DMS53 treated with DMSO at 0.1 percent for 48 hours (cell line): Measurements from ENCODE around the gene SNAP47.

ENCODE experiments used
- DNase-seq: peaks from one replicate; lab custom pipeline; 2025; ENCODE audit not compliant: unreplicated experiment; lab: John Stamatoyannopoulos, UW

Gene SNAP47

DNA sequence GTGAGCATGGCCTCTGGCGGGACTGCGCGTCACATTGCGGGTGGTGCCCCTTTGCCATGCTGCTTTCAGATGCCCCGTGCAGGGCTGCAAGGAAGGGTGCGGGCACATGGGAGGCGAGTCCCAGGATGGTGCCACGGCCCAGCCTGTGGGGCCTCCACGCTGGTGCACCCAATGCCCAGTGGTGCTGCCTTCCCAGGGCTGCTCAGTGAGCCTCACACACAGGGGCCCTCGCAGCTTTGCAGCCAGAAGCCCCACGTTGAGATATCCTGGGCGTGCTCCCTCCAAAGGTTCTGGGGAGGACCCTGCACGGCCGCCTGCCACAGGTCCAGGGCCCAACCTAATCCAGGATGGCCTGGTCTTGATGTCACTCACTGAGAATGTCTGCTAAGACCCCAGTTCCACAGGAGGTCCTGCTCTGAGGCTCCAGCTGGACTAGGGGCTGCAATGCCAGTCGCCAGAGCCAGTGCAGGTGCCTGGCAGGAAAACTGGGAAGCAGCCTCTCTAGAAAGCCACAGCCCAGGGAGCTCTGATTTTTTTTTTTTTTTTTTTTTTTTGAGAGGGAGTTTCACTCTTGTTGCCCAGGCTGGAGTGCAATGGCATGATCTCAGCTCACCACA lies 46.2 kb downstream of the SNAP47 start:
- DNase-seq: no peak

DNA sequence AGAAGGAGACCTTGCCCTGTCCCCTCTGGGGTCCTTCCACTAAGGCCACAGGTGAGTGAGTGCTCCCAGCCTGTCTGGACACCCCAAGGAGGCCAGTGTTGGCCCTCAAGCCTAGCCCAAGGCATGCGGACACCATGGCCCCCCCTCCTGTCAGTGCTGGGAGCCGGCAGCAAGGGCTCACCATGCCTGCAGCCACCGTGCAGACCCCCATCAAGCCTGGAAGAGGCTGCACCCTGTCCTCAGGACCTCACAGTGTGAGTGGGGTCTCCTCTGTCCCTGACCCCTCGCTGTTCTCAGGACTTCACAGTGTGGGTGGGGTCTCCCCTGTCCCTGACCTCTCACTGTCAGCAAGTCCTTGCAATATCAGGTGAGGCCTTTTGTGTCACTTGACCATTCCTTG lies 47.0 kb downstream of the SNAP47 start:
- no peak for DNase-seq

DNA sequence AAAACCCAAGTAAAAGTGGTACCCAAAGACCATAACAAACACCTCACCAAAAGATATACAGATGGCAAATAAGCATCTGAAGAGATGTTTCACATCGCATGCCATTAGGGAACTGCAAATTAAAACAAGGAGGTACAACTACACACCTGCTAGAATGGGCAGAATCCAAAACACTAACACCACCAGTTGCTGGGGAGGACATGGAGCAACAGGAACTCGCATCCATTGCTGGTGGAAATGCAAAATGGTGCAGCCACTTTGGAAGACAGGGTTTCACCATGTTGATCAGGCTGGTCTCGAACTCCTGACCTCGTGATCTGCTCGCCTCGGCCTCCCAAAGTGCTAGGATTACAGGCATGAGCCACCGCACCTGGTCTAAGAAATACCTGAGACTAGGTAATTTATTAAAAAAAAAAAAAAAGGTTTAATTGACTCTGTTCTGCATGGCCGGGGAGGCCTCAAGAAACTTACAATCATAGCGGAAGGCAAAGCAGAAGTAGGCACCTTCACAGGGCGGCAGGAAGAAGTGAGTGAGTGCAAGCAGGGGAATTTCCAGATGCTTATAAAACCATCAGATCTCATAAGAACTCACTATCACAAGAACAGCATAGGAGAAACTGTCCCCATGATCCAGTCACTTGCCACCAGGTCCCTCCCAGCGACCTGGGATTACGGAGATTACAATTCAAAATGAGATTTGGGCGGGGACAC lies 50.0 kb downstream of the SNAP47 start:
- DNase-seq: no peak

DNA sequence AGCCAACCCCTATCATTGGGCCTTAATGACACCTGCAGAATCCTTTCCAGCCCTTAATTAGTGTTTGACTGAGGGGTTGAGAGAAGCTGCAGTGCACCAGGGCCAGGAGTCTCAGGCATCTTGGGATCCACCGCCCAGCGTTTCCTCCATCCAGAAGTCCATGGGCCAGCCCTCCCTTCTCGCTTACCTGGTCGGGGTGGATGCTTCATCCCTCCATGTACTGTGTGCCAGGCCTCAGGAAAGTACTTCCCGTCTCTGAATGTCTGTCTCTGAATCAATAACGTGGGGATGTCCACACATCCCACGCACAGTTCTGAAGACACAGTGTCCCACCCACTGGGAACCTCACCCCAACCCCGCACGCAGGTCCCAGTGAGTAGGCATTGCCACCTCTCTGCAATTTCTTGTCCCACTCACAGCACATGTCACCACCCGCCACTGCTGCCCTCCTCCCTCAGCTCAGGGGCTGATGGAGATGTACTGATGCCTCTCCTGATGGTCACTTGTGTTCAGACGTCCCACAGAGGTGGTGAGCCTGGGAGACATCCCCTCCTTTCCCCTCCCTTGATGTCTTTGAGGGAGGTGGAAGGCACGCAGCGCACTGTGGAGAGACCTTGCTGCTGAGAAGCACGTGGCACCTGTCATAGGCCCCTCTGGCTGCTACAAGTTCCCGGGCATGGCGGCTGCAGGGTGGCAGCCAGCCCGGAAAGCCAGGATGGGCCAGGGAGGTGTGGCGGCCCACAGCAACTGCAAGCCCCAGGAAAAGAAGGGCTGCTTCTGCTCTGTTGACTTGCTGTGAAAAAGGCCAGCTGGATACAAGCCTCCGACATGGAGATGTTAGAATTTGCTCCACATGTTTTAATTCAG lies 50.8 kb downstream of the SNAP47 start:
- no peak for DNase-seq

DNA sequence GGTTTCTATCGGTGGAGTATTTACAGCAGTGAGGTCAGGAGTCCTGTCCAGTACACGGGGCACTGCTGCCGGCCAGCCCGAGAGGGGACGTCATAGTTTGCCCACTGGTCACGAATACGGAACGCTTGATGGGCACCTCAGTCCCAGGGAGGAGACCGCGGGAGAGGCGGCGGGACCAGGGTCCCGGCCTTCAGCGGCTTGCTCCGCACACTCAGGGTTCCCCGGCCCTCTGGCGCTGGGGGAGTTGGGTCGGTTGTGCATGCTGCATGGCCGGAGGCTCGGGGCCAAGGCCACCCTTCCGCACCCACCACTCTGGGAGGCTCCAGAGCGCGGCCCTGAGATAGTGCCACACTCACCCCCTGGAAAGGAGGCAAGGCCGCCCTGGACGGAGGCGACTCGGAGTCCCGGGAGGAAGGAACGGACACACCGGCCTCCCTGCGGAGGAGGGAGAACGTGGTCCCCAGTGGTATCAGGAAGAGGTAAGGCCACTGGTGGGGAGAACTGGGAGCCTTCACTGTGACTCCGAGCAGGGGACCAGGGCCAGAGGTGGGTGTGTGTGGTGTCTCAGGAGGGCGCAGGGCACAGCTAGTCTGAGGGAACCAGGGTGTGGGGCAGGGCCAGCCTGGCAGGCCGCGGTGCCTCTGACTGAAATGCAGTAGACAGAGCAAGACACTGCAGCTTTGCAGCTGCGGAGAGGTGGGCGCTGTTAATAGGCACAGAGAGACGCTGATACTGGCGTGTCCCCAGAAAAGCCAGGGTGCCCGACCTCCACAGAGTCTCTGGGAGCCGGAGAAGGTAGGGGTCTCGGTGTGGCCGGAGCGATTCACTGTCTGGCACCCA lies 51.7 kb downstream of the SNAP47 start:
- DNase-seq: peak; percentile 19

DNA sequence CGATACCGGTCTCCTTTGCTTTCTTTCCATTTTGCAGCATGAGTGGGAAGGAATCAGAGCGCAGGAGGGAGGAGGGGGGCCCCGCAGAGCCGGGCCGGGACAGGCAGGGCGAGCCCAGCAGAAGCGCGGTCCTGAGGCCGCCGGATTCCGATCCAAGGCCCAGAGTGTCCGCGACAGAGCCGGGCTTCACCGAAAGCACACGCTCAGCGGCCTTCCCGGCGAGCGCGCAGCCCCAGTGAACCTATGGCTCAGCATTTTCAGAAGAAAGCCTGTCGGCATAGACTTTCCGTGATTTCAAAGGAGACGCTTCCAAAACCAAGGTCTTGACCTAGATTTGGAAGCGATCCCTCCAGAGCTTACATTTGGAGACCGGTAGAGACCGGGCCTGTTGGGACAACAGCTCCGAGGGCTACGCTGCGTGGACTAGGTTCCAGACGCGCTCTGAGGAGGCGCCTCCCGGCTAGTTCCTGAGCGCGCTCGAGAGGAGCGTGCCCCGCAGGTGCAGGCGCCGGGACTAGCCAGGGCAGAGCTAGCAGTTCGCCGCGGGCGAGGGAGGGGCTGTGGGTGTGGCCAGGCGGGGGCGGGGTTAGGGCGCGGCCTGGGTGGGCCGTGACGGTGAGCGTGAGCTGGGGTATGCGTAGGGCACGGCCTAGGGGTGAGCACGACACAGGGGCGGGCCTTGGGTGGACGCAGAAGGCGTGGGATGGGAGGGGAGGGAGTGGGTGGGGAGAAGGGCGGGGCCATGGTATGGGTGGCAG lies 52.5 kb downstream of the SNAP47 start:
- peak; percentile 92 for DNase-seq

DNA sequence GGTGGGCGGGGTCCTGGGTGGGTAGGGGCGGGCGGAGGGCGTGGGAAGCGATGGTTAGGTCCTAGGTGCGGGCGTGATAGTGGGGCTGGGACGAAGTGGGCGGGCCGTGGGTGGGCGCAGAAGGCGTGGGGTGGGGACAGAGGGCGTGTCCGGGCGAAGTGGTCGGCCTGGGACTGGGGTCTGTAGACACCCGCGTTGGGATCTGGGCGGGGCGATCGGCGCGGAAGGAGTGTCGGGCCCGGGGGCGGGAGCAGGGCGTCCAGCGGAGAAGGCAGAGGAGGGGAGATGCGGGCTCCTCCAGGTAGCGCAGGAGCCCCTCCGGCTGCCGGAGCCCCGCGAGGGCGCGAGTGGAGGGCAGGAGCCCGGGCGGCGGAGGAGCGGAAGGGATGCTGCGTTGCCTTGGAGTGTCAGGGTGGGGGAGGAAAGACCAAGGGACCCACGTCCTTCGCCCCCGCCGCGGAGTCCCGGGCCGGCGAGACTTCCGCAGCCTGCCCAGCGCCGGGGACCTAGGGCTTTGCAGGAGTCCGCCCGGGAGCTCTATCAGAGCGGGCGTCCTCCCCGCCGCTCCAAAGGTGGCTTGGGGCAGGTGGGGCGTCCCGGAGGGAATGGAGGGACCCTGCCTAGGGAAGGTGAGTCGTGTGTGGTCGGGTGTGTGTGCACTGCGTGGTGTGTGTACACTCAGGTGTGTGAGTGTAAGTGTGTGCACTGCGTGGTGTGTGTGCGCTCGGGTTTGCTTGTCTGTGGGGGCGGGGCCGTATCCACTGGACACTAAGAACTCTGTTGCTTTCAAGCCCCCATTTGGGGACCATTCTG lies 53.2 kb downstream of the SNAP47 start:
- DNase-seq: peak; percentile 86

DNA sequence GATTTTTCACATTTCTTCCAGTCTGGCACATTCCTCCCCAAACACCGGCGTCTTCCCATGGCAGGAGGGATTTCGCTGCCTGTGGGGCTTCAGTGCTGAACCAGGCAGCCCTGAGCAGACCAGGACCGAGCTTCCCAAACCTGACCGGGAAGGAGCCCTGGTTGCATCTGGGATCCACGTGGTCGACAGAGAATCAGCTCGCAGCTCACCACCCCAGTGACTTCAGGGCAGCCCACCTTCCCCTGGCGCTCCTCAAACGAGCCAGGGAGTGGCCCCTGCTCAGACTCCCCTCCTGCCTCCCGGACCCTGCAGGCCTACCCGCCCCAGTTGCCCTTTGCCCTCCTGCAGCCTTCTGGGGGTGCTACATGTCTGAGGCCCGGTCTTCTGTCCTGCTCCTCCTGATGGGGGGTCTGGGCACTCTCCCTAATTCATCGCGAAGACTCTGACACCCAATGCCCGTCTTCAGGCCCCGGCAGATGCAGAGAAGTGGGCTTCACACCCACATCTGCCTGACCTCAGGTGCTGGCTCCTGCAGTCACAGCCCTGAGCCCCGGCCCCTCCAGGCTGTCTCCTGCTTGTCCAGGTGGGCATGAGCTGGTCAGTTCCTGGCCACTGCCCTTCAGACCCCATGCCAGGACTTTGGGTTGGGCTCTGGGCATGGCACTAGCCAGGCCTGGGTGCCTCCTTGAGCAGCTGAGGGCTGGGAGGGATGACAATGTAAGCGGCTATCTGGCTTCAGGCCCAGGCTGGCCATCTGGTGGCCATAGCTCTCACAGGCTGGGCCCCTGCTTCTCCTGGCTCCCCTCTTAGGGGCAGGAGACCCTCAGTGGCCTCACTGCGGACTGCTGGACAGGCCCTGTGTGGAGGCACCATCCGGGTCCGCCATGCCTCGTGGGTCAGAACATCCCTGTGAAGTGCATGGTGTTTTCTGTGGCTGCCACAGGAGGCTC lies 54.1 kb downstream of the SNAP47 start:
- DNase-seq: peak; percentile 2

DNA sequence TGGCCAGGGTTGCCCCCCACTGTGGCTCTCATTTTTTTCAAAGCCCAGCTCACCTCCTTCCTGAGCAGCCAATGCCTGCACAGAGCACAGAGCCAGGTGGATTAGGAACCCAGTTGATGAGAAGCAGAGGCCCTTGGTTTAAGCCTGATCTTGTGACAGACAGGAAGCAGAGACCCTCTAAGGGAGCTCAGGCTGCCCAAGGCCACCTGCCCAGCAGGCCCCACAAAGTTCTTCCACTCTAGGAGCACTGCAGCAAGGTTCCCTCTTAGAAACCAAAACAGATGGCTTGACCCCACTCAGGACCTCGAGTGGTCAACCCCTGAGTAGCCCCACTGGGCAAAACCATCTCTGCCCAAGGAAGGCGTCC lies 54.8 kb downstream of the SNAP47 start:
- no peak for DNase-seq

DNA sequence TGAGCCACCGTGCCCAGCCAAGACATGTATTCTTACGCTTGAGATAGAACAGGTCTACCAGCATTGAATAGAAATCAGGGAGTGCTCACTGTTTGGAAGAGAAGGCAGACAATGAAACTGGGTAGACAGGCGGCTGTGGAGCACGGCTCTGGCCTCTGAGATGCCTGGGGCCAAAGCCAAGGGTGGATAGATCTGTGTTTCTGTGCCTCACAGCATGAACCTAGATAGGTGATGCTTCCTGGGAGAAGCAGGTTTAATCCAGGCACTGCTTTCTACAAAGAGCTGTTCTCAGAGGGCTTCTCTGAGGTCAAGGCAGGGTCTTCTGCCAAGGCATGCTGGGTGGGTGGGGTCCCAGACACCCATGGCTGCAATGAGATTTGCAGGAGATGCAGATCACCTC lies 55.6 kb downstream of the SNAP47 start:
- no peak for DNase-seq

DNA sequence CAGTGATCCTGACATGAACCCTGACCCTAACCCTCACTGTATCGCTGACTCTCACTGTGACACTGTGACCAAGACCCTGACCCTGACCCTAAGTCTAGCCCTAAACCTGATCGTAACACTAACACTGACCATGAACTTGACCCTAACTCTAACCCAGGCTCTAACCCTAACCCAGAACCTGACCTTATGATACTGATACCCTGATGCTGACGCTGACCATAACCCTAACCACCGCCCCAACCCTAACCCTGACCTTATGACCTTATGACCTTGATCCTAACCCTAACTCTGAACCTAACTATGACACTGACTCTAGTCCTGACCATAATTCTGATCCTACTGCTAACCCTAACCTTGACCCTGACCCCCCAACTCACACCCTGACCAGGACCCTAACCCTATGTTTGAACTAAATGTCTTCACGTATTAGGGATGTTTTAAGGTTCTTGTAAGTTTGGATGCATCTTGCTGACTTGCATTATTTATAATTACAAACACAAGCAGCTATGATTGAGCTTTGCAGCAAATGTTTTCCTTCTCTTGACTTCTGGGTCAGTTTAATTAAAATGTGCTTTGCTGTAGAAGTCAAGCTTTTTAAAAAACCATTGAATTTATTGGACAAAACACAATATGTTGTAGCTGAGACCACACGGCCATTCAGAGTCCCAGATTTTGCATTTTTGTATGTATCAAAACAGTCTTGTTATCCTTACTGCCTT lies 56.3 kb downstream of the SNAP47 start:
- DNase-seq: no peak

DNA sequence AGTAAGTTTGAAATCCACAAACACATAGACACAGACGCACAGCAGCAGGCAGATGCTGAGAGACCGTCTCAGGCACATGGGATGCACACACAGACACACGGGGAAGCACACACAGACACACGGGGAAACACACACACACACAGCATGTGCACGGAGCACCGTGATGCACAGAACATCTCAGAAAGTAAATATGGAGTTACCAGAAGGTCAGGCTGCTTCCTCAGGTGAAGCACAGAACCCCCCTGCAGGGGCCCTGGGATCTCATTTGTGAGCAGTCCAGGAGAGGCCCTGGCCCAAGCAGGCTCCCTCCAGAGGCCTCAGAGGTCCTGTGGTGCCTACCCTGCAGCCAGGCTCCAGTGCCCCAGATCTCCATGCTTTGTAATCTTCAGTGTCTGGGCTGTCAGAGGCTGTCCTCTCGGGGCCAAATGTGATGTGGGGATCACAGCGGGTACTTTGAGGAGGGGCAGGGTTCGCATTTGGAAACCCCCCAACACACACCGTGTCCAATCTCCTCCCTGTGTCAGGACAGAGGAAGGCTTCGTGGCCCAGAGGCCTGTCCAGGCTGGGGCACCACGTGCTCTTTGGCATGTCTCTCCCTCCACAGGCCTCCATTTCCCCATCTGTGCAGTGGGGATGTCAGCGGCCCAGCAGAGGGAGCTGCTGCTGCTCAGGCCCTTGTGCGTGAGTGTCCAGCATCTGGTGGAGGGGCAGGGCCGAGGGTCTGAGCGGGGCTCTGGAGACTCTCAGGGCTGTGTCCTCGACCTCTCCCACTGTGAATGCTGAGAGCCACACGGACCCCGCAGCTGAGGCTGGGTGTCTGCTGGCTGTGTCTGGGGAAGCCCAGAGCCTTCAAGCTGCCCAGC lies 57.2 kb downstream of the SNAP47 start:
- no peak for DNase-seq

DNA sequence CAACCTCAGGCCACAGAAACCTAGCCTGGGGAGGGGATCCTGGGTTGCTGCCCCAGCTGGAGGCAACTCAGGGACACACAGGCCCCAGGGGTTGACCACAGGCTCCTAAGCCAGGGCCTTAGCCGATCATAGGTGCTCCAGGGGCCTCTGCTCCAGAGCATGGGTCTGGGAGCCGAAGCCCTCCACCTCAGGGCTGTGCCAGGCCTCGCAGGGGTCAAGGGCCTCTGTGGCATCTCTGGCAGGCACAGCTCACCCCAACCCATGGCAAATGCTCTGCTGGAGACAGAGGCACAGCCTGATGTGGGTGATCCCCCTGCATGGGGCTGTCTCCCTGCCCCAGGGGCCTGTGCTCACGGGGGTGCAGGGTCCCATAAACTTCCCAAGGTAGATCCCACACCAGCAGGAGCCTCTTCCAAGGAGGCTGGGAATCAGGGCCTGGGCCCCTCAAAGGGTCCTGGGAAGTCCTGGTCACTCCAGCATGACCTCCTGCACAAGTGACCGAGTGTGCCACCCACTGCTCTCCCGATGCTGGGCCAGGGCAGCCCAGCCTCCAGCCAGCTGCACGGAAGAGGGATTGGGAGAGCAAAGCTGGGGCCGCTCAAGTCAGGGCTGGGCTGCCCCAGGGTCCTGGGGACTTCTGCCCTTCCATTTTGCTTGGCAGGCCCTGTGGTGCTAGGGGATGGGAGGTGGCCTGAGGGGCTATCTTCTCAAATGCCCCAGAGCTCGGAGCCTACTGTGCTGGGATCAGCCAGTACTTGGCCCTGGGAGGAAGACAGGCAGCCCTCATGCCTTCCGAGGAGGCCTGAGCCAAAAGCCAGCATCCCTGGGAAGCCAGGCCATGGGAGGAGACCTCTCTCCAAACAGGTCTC lies 58.1 kb downstream of the SNAP47 start:
- no peak for DNase-seq

DNA sequence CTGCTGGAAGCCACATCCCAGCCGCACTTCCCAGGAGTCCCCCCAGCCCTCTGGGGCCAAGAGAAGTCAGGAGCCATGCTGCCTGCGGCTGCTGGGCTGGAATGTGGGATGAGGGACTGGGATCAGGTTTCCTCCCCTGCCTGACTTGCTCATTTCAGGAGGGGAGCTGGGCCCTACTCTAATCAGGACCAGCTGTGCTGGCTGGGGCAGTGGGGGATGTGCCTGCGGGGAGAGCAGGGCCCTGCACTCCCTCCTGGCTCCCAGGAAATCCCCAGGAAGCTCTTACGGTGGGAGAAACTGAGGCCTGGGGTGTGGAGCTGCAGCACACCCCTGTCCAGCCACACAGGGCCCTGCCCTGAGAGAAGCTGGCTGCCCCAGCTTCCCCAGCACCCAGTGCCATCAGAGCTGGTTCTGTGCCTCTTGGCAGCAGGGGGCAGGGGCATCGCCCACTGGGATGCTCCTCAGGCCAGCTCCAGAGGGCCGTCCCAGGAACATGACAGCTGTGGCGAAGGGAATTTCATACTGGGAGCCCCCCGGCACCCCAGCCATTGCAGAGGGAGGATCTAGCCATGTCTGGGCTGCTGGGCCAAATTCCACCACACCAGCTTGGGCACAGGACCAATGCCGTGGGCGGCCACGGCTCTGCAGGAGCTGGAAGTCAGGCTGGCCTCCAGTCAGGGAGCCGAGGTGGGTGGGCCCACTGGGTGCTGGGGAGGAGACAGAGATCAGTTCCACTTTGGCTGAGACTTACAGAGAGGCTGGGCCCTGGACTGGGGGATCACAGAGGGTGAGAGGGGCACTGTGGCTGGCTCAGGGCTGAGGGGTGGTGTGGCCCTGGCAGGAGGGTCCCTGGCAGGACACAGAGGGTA lies 58.9 kb downstream of the SNAP47 start:
- DNase-seq: no peak

DNA sequence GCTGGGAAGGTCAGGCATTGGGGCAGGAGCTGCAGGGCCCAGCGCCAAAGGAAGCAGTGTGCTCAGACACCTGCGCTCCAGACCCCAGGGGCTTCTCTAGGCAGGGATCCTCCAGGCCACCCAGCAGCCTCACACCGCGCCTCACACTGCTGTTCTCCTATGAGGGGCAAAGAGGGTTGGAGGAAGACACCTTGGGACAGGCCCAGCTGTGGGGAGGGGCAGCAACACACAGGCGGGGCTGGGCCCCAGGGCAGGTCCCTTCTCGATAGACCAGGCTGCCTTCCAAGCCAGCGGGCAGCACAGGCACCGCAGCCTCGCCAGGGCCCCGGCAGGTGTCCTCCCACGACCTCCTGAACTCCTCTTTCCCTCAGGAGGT lies 59.6 kb downstream of the SNAP47 start:
- DNase-seq: no peak
